IMR-90 (cell line): ENCODE results near the gene IL17RE.

ENCODE experiments used
- BHLHE40 ChIP-seq: fragments of 150-350 bp; IDR thresholded peaks from 2 replicates; pipeline ENCODE4 v1.6.1; 2016; ENCODE audit warnings: mild to moderate bottlenecking, low read depth, low read length
- CEBPB ChIP-seq: IDR thresholded peaks from 2 replicates; pipeline ENCODE4 v1.6.1; 2012; ENCODE audit warnings: low read depth, low read length, improper control_type of control experiment
- CTCF ChIP-seq: conservative IDR thresholded peaks from 2 replicates; pipeline ENCODE4 v1.5.1; 2012; ENCODE audit warnings: mild to moderate bottlenecking, low read depth, low read length, improper control_type of control experiment
- ELK1 ChIP-seq: fragments of 150-350 bp; IDR thresholded peaks from 2 replicates; pipeline ENCODE4 v1.6.1; 2016; ENCODE audit warnings: low read depth, mild to moderate bottlenecking, low read length, moderate library complexity, borderline replicate concordance
- FOS ChIP-seq: fragments of 150-350 bp; IDR thresholded peaks from 2 replicates; pipeline ENCODE4 v1.6.1; 2016; ENCODE audit warnings: low read depth, low read length
- MAFK ChIP-seq: IDR thresholded peaks from 2 replicates; pipeline ENCODE4 v1.6.1; 2012; ENCODE audit warnings: low read depth, low read length, improper control_type of control experiment
- MXI1 ChIP-seq: IDR thresholded peaks from 2 replicates; pipeline ENCODE4 v1.6.1; 2012; ENCODE audit warnings: low read depth, mild to moderate bottlenecking, low read length, moderate library complexity, borderline replicate concordance
- NFE2L2 ChIP-seq: fragments of 150-350 bp; IDR thresholded peaks from 2 replicates; pipeline ENCODE4 v1.6.1; 2016; ENCODE audit warnings: low read depth, mild to moderate bottlenecking, low read length
- POLR2A ChIP-seq: IDR thresholded peaks from 2 replicates; pipeline ENCODE4 v1.6.1; 2012; ENCODE audit warnings: mild to moderate bottlenecking, low read depth, low read length
- RAD21 ChIP-seq: IDR thresholded peaks from 2 replicates; pipeline ENCODE4 v1.6.1; 2012; ENCODE audit warnings: low read length, improper control_type of control experiment
- RCOR1 ChIP-seq: IDR thresholded peaks from 2 replicates; pipeline ENCODE4 v1.6.1; 2012; ENCODE audit warnings: mild to moderate bottlenecking, low read length, improper control_type of control experiment; ENCODE audit not compliant: insufficient replicate concordance
- USF2 ChIP-seq: fragments of 150-350 bp; IDR thresholded peaks from 2 replicates; pipeline ENCODE4 v1.6.1; 2017; ENCODE audit warnings: mild to moderate bottlenecking, antibody characterized with exemption, low read length, low read depth

- TF ChIP-seq CTCF (no peak), RCOR1 (no peak), MXI1 (no peak), POLR2A (no peak), NFE2L2 (no peak), MAFK (peak; percentile 48), CEBPB (no peak), USF2 (no peak), RAD21 (no peak), FOS (no peak), ELK1 (no peak), BHLHE40 (no peak)
These were observed 583 bp downstream of the IL17RE start for GRCh38 chr3:9903238-9903624.
